T-helper 9 cell (primary cell): ENCODE measurements around the gene EDIL3.

Experiments used
- DNase-seq: peaks from one replicate; pipeline ENCODE4 v3.0.0-alpha.2; 2020

Gene EDIL3

GRCh38 chr5:84255315-84255714 is 129.4 kb downstream of the EDIL3 start:
- DNase-seq: no peak

- no peak for DNase-seq
These were observed 130.7 kb downstream of the EDIL3 start for GRCh38 chr5:84253946-84254345.

GRCh38 chr5:84251503-84251902 is 133.2 kb downstream of the EDIL3 start:
- no peak for DNase-seq

GRCh38 chr5:84249918-84250630 is 134.6 kb downstream of the EDIL3 start:
- no peak for DNase-seq

GRCh38 chr5:84248013-84248412 is 136.7 kb downstream of the EDIL3 start:
- no peak for DNase-seq

GRCh38 chr5:84242286-84242685 is 142.4 kb downstream of the EDIL3 start:
- no peak for DNase-seq

GRCh38 chr5:84239494-84239893 is 145.2 kb downstream of the EDIL3 start:
- DNase-seq: no peak

GRCh38 chr5:84237126-84237525 is 147.6 kb downstream of the EDIL3 start:
- DNase-seq: no peak

- DNase-seq: no peak
These were observed 153.2 kb downstream of the EDIL3 start for GRCh38 chr5:84231433-84231832.

- DNase-seq: no peak
These were observed 155.6 kb downstream of the EDIL3 start for GRCh38 chr5:84229045-84229444.

GRCh38 chr5:84228266-84228665 is 156.4 kb downstream of the EDIL3 start:
- no peak for DNase-seq

- DNase-seq: no peak
These were observed 157.4 kb downstream of the EDIL3 start for GRCh38 chr5:84227236-84227635.

- no peak for DNase-seq
These were observed 166.1 kb downstream of the EDIL3 start for GRCh38 chr5:84218546-84218945.

GRCh38 chr5:84215521-84215920 is 169.2 kb downstream of the EDIL3 start:
- DNase-seq: no peak

- no peak for DNase-seq
These were observed 170.8 kb downstream of the EDIL3 start for GRCh38 chr5:84213861-84214260.

- DNase-seq: no peak
These were observed 171.5 kb downstream of the EDIL3 start for GRCh38 chr5:84213212-84213611.

- DNase-seq: no peak
These were observed 179.9 kb downstream of the EDIL3 start for GRCh38 chr5:84204772-84205171.

GRCh38 chr5:84202136-84202535 is 182.5 kb downstream of the EDIL3 start:
- no peak for DNase-seq

GRCh38 chr5:84197538-84197937 is 187.1 kb downstream of the EDIL3 start:
- DNase-seq: no peak

GRCh38 chr5:84191281-84191680 is 193.4 kb downstream of the EDIL3 start:
- DNase-seq: no peak

GRCh38 chr5:84184857-84185256 is 199.8 kb downstream of the EDIL3 start:
- DNase-seq: no peak

- no peak for DNase-seq
These were observed 203.6 kb downstream of the EDIL3 start for GRCh38 chr5:84181093-84181492.

- DNase-seq: no peak
These were observed 215.8 kb downstream of the EDIL3 start for GRCh38 chr5:84168841-84169240.

GRCh38 chr5:84163671-84164070 is 221.0 kb downstream of the EDIL3 start:
- no peak for DNase-seq

GRCh38 chr5:84162695-84163094 is 222.0 kb downstream of the EDIL3 start:
- DNase-seq: no peak
